Uterus (tissue), 2 donors: ENCODE data around the gene PARP4.
"Not testable (repeated sequence)": the region's sequence is repeated elsewhere in the genome, so short reads cannot be mapped to it uniquely, and the experiment has no call there.

Source experiments
- POLR2A ChIP-seq, 2 donors: fragments of 450-650 bp; IDR thresholded peaks; one replicate each; pipeline ENCODE4 v1.6.1; 2016; ENCODE audit warnings: antibody characterized with exemption in 2 of 2, mild to moderate bottlenecking in 1 of 2, moderate library complexity in 1 of 2
- TF ChIP-seq, protein P1 (sequence below), 4 experiments: fragments of 200-600 bp in 2 of 4; fragments of 450-650 bp in 2 of 4; sonication (generic) in 2 of 4; IDR thresholded peaks; one replicate each; pipeline ENCODE4 v1.5.1; 2016 to 2019; ENCODE audit warnings: antibody characterized with exemption in 4 of 4, mild to moderate bottlenecking in 2 of 4, moderate library complexity in 1 of 4

DNA sequence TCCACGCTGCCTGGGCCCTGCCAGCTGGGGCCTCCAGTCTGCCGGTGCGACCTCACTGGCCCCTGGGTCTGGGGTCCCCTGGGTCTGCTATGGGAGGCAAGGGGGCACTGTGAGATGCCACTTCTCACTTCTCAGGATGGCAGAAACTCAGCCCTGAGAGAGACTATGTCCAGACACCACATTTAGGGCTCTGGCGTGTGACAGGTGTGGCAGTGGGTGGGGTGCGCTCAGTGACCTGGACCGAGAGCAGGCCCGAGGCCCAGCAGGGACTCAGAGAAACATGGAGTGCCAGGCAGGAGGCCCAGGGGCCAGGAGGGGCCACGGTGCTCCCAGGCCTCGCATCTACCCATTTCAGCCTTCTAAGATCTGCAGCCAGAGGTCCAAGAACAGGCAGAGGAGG, 121.8 kb downstream of the PARP4 start:
- TF ChIP-seq, protein P1, sequence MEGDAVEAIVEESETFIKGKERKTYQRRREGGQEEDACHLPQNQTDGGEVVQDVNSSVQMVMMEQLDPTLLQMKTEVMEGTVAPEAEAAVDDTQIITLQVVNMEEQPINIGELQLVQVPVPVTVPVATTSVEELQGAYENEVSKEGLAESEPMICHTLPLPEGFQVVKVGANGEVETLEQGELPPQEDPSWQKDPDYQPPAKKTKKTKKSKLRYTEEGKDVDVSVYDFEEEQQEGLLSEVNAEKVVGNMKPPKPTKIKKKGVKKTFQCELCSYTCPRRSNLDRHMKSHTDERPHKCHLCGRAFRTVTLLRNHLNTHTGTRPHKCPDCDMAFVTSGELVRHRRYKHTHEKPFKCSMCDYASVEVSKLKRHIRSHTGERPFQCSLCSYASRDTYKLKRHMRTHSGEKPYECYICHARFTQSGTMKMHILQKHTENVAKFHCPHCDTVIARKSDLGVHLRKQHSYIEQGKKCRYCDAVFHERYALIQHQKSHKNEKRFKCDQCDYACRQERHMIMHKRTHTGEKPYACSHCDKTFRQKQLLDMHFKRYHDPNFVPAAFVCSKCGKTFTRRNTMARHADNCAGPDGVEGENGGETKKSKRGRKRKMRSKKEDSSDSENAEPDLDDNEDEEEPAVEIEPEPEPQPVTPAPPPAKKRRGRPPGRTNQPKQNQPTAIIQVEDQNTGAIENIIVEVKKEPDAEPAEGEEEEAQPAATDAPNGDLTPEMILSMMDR (IDR thresholded peaks at IDR 0.05), result not testable (repeated sequence)
- not testable (repeated sequence) for TF ChIP-seq POLR2A (IDR thresholded peaks at IDR 0.05)
